Measurements from ENCODE around the gene ST14. TPM values are rescaled to one million over a fixed set of nuclear protein-coding genes. Genes with fewer than 3 reads are reported as not detected.
A peak's percentile ranks its signal among the peaks of the same experiment; 100 is the strongest.

Gene ST14
- polyA plus RNA-seq, 3 donors, result 13.3 to 36.0 (median 23.6) TPM

DNA sequence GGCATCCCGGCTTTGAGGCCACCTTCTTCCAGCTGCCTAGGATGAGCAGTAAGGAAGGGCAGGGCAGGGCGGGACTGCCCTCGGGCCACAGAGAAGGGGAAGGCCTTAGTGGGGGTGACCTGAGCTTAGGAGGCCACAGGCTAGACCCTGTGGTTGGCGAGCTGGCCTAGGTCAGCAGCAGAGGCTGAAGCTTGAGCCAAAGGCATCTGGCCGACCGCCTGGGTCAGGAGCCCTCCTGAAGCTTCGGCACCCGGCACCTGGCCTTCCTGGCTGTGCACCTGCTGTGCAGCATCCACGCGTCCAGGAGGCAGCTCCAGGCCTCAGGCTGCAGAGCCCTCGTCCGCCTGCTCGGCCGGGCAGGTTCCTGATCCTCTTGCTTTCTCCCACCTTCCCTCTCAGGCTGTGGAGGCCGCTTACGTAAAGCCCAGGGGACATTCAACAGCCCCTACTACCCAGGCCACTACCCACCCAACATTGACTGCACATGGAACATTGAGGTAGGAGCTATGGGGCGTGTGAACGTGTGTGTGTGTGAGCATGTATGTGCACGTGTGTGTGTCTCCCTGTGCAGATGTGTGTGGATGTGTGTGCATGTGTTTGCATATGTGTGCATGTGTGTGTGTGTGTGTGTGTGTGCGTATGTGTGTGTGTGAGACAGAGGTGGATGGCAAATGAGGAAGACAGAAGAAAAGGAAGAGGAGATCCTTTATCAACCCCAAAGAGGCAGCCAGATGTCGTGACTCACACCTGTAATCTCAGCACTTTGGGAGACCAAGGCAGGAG lies 34.9 kb downstream of the ST14 start:
- H3K9me3 Mint-ChIP-seq, result peaks cover 0 to 4% (median 0%) of the 10 kb centered on the region in 7 donors
- H4K20me1 ChIP-seq (ENCODE audit: insufficient read depth, low read length), result no peaks in the 10 kb centered on the region
- no peak for DNase-seq
- peaks cover 58 to 90% of the 10 kb centered on the region in 2 donors for H3K36me3 ChIP-seq (replicated peaks in 1 of 2; ENCODE audit: control insufficient read depth in 1 of 2, insufficient read depth in 2 of 2, low read length in 2 of 2)
- H3K4me3 Mint-ChIP-seq, result no peak overlapping the region
- no peak overlapping the region for H3K9ac ChIP-seq (ENCODE audit: insufficient read depth, low read length, poor library complexity, severe bottlenecking)
- WGBS (ENCODE audit: insufficient coverage), result 96% methylated on average over 12 of the region's 21 CpGs
- peaks cover 0 to 1% (median 0%) of the 10 kb centered on the region in 3 donors for H3K27me3 Mint-ChIP-seq (ENCODE audit: low read depth in 3 of 3)
- H3K4me1 Mint-ChIP-seq, result peaks cover 5% of the 10 kb centered on the region
- TF ChIP-seq CTCF (IDR thresholded peaks at IDR 0.05), result no peak
- H3K27ac ChIP-seq (ENCODE audit: low read depth in 1 of 2, low read length in 2 of 2), result no peak overlapping the region
- no peak overlapping the region for H3K4me3 ChIP-seq (replicated peaks in 1 of 3; ENCODE audit: low read depth in 2 of 3, low read length in 3 of 3)
- H2AFZ ChIP-seq (ENCODE audit: insufficient read depth, low read depth, low read length, poor library complexity, severe bottlenecking), result no peak overlapping the region
- intact Hi-C loops (cut with micrococcal nuclease), result no loop called here
- no peak overlapping the region for H3K4me2 ChIP-seq (replicated peaks; ENCODE audit: extremely low read depth, low read length, poor library complexity, severe bottlenecking)
- no peaks in the 10 kb centered on the region for H3K79me2 ChIP-seq (ENCODE audit: insufficient read depth, low read length)
- H3K9me3 ChIP-seq (replicated peaks in 1 of 2; ENCODE audit: control insufficient read depth in 1 of 2, insufficient read depth in 1 of 2, low read length in 2 of 2), result no peaks in the 10 kb centered on the region
- H3K27me3 ChIP-seq (ENCODE audit: control insufficient read depth in 2 of 2, insufficient read depth in 2 of 2, low read length in 2 of 2), result no peaks in the 10 kb centered on the region
- peak overlapping the region in 1 of 7 donors; percentile 32 for H3K27ac Mint-ChIP-seq
- H3K4me1 ChIP-seq (ENCODE audit: control insufficient read depth in 1 of 2, insufficient read depth in 2 of 2, low read length in 2 of 2), result peaks cover 7 to 8% of the 10 kb centered on the region in 2 donors
- H3K36me3 Mint-ChIP-seq, result peaks cover 68 to 81% of the 10 kb centered on the region in 2 donors

- Histone ChIP-seq H4K20me1 (ENCODE audit: insufficient read depth, low read length) (no peaks in the 10 kb centered on the region), H3K36me3 (replicated peaks in 1 of 2; ENCODE audit: control insufficient read depth in 1 of 2, insufficient read depth in 2 of 2, low read length in 2 of 2) (peaks cover 65 to 87% of the 10 kb centered on the region in 2 donors), H3K79me2 (ENCODE audit: insufficient read depth, low read length) (no peaks in the 10 kb centered on the region), H3K4me2 (replicated peaks; ENCODE audit: extremely low read depth, low read length, poor library complexity, severe bottlenecking) (no peak overlapping the region), H3K9me3 (replicated peaks in 1 of 2; ENCODE audit: control insufficient read depth in 1 of 2, insufficient read depth in 1 of 2, low read length in 2 of 2) (peaks cover 0 to 2% of the 10 kb centered on the region in 2 donors), H3K27ac (ENCODE audit: low read depth in 1 of 2, low read length in 2 of 2) (no peak overlapping the region), H3K4me1 (ENCODE audit: control insufficient read depth in 1 of 2, insufficient read depth in 2 of 2, low read length in 2 of 2) (peaks cover 8 to 12% of the 10 kb centered on the region in 2 donors), H2AFZ (ENCODE audit: insufficient read depth, low read depth, low read length, poor library complexity, severe bottlenecking) (no peak overlapping the region), H3K4me3 (replicated peaks in 1 of 3; ENCODE audit: low read depth in 2 of 3, low read length in 3 of 3) (no peak overlapping the region), H3K27me3 (ENCODE audit: control insufficient read depth in 2 of 2, insufficient read depth in 2 of 2, low read length in 2 of 2) (no peaks in the 10 kb centered on the region), H3K9ac (ENCODE audit: insufficient read depth, low read length, poor library complexity, severe bottlenecking) (no peak overlapping the region)
- Mint-ChIP-seq H3K27me3 (ENCODE audit: low read depth in 3 of 3) (peaks cover 0 to 5% (median 1%) of the 10 kb centered on the region in 3 donors), H3K4me3 (no peak overlapping the region), H3K4me1 (peaks cover 15% of the 10 kb centered on the region), H3K27ac (no peak overlapping the region), H3K36me3 (peaks cover 74 to 92% of the 10 kb centered on the region in 2 donors), H3K9me3 (peaks cover 0 to 8% (median 0%) of the 10 kb centered on the region in 7 donors)
- 97% methylated on average over 11 of the region's 27 CpGs for WGBS (ENCODE audit: insufficient coverage)
- intact Hi-C loops (cut with micrococcal nuclease), result no loop called here
- no peak for DNase-seq
- TF ChIP-seq CTCF (IDR thresholded peaks at IDR 0.05), result no peak
Measured at GRCh38 chr11:130197386-130198035, 37.9 kb downstream of the ST14 start.

All from CD14-positive monocyte (primary cell).